ENCODE measurements around the gene MACROD1.

Gene MACROD1

GRCh38 chr11:64084951-64085710 is 80.8 kb downstream of the MACROD1 start:
- DNase-seq (ENCODE audit: insufficient read length, low spot score) (no peak), FAIRE-seq (no peak)
- no peak for TF ChIP-seq PAX5 (IDR thresholded peaks at IDR 0.05; ENCODE audit: insufficient read depth, low read length, severe bottlenecking)
- TF ChIP-seq POLR2A (IDR thresholded peaks at IDR 0.05; ENCODE audit: low read depth, low read length): no peak

- TF ChIP-seq PAX5 (IDR thresholded peaks at IDR 0.05; ENCODE audit: insufficient read depth, low read length, severe bottlenecking) (no peak), POU2F2 (IDR thresholded peaks at IDR 0.05; ENCODE audit: low read depth, low read length) (no peak), TAF1 (IDR thresholded peaks at IDR 0.05; ENCODE audit: low read depth, low read length) (no peak), POLR2AphosphoS5 (IDR thresholded peaks at IDR 0.05; ENCODE audit: low read depth, low read length) (no peak), POLR2A (IDR thresholded peaks at IDR 0.05; ENCODE audit: low read depth, low read length) (no peak), SPI1 (IDR thresholded peaks at IDR 0.05; ENCODE audit: low read depth, low read length) (no peak)
- no peak for DNase-seq (ENCODE audit: insufficient read length, low spot score)
- FAIRE-seq: no peak
Observed at GRCh38 chr11:64084146-64084950, 81.6 kb downstream of the MACROD1 start.

GRCh38 chr11:64083398-64084080 is 82.4 kb downstream of the MACROD1 start:
- FAIRE-seq (no peak), DNase-seq (ENCODE audit: insufficient read length, low spot score) (no peak)
- TF ChIP-seq TAF1 (IDR thresholded peaks at IDR 0.05; ENCODE audit: low read depth, low read length): no peak
- TF ChIP-seq SPI1 (IDR thresholded peaks at IDR 0.05; ENCODE audit: low read depth, low read length): no peak
- TF ChIP-seq POU2F2 (IDR thresholded peaks at IDR 0.05; ENCODE audit: low read depth, low read length): no peak
- TF ChIP-seq PAX5 (IDR thresholded peaks at IDR 0.05; ENCODE audit: insufficient read depth, low read length, severe bottlenecking): no peak
- no peak for TF ChIP-seq POLR2AphosphoS5 (IDR thresholded peaks at IDR 0.05; ENCODE audit: low read depth, low read length)

GRCh38 chr11:64081745-64082442 is 84.0 kb downstream of the MACROD1 start:
- no peak for DNase-seq (ENCODE audit: insufficient read length, low spot score)
- no peak for TF ChIP-seq POLR2A (IDR thresholded peaks at IDR 0.05; ENCODE audit: low read depth, low read length)
- TF ChIP-seq PAX5 (IDR thresholded peaks at IDR 0.05; ENCODE audit: insufficient read depth, low read length, severe bottlenecking): no peak
- TF ChIP-seq TAF1 (IDR thresholded peaks at IDR 0.05; ENCODE audit: low read depth, low read length): no peak
- TF ChIP-seq SPI1 (IDR thresholded peaks at IDR 0.05; ENCODE audit: low read depth, low read length): no peak
- TF ChIP-seq POLR2AphosphoS5 (IDR thresholded peaks at IDR 0.05; ENCODE audit: low read depth, low read length): no peak
- no peak for FAIRE-seq

GRCh38 chr11:64080390-64080789 is 85.5 kb downstream of the MACROD1 start:
- FAIRE-seq (no peak), DNase-seq (ENCODE audit: insufficient read length, low spot score) (no peak)
- no peak for TF ChIP-seq TAF1 (IDR thresholded peaks at IDR 0.05; ENCODE audit: low read depth, low read length)
- no peak for TF ChIP-seq POU2F2 (IDR thresholded peaks at IDR 0.05; ENCODE audit: low read depth, low read length)
- TF ChIP-seq PAX5 (IDR thresholded peaks at IDR 0.05; ENCODE audit: insufficient read depth, low read length, severe bottlenecking): no peak
- no peak for TF ChIP-seq SPI1 (IDR thresholded peaks at IDR 0.05; ENCODE audit: low read depth, low read length)

GRCh38 chr11:64078905-64079304 is 87.0 kb downstream of the MACROD1 start:
- no peak for DNase-seq (ENCODE audit: insufficient read length, low spot score)
- TF ChIP-seq PAX5 (IDR thresholded peaks at IDR 0.05; ENCODE audit: insufficient read depth, low read length, severe bottlenecking) (no peak), POU2F2 (IDR thresholded peaks at IDR 0.05; ENCODE audit: low read depth, low read length) (no peak), POLR2AphosphoS5 (IDR thresholded peaks at IDR 0.05; ENCODE audit: low read depth, low read length) (no peak), TAF1 (IDR thresholded peaks at IDR 0.05; ENCODE audit: low read depth, low read length) (no peak), POLR2A (IDR thresholded peaks at IDR 0.05; ENCODE audit: low read depth, low read length) (no peak), SPI1 (IDR thresholded peaks at IDR 0.05; ENCODE audit: low read depth, low read length) (no peak)
- no peak for FAIRE-seq

- no peak for TF ChIP-seq POU2F2 (IDR thresholded peaks at IDR 0.05; ENCODE audit: low read depth, low read length)
- no peak for TF ChIP-seq POLR2A (IDR thresholded peaks at IDR 0.05; ENCODE audit: low read depth, low read length)
- no peak for TF ChIP-seq SPI1 (IDR thresholded peaks at IDR 0.05; ENCODE audit: low read depth, low read length)
- TF ChIP-seq POLR2AphosphoS5 (IDR thresholded peaks at IDR 0.05; ENCODE audit: low read depth, low read length): no peak
- TF ChIP-seq TAF1 (IDR thresholded peaks at IDR 0.05; ENCODE audit: low read depth, low read length): no peak
- TF ChIP-seq PAX5 (IDR thresholded peaks at IDR 0.05; ENCODE audit: insufficient read depth, low read length, severe bottlenecking): no peak
- no peak for DNase-seq (ENCODE audit: insufficient read length, low spot score)
- no peak for FAIRE-seq
Observed at GRCh38 chr11:64078284-64078683, 87.6 kb downstream of the MACROD1 start.

GRCh38 chr11:64077607-64078006 is 88.3 kb downstream of the MACROD1 start:
- no peak for FAIRE-seq
- DNase-seq (ENCODE audit: insufficient read length, low spot score): no peak
- TF ChIP-seq POLR2A (IDR thresholded peaks at IDR 0.05; ENCODE audit: low read depth, low read length): no peak

GRCh38 chr11:64076758-64077157 is 89.2 kb downstream of the MACROD1 start:
- FAIRE-seq (no peak), DNase-seq (ENCODE audit: insufficient read length, low spot score) (no peak)
- TF ChIP-seq PAX5 (IDR thresholded peaks at IDR 0.05; ENCODE audit: insufficient read depth, low read length, severe bottlenecking) (no peak), POU2F2 (IDR thresholded peaks at IDR 0.05; ENCODE audit: low read depth, low read length) (no peak), POLR2A (IDR thresholded peaks at IDR 0.05; ENCODE audit: low read depth, low read length) (no peak), SPI1 (IDR thresholded peaks at IDR 0.05; ENCODE audit: low read depth, low read length) (no peak), POLR2AphosphoS5 (IDR thresholded peaks at IDR 0.05; ENCODE audit: low read depth, low read length) (no peak), TAF1 (IDR thresholded peaks at IDR 0.05; ENCODE audit: low read depth, low read length) (no peak)
